ENCODE measurements around the gene ABCA2. TPM values are rescaled to one million over a fixed set of nuclear protein-coding genes. Genes with fewer than 3 reads are reported as not detected.

The ABCA2 gene
- total RNA-seq, 4 donors from 2014 or later: 13.5 to 24.3 (median 19.3) TPM

DNA sequence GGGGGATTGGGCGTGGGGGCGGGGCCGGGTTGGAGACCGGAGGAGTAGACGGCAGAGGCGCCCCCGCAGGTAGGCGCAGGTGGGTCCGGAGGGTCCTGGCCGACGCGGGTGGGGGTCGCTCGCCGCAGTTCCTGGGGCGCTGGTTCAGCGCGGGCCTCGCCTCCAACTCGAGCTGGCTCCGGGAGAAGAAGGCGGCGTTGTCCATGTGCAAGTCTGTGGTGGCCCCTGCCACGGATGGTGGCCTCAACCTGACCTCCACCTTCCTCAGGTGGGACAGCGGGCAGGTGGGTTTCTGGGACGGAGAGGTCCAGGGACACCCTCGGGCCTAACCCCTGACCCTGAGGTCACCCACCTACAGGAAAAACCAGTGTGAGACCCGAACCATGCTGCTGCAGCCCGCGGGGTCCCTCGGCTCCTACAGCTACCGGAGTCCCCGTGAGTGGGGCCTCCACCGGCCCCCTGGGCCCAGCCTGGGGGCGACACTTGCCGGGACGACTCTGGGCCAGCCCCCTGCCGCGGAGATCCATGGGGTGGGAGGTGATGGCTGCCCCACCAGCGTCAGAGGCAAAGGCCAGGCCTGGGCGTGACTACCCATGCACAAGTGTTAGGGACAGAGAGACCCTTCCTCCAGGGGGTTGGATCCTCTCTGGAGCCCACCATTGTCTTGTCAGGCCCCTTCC lies 49.0 kb downstream of the ABCA2 start:
- peaks cover 50% of the 10 kb centered on the region for H3K27me3 ChIP-seq
- no peak overlapping the region for H3K27ac ChIP-seq
- 100% methylated on average over 1 of the region's 41 CpGs; no CpG with 5 or more reads in 1 of the 2 donors for WGBS, 2 donors (ENCODE audit: low coverage in 1 of 2)
- no peak for TF ChIP-seq POLR2A (IDR thresholded peaks at IDR 0.05)
- TF ChIP-seq EP300 (IDR thresholded peaks at IDR 0.05): no peak
- TF ChIP-seq, protein P1, sequence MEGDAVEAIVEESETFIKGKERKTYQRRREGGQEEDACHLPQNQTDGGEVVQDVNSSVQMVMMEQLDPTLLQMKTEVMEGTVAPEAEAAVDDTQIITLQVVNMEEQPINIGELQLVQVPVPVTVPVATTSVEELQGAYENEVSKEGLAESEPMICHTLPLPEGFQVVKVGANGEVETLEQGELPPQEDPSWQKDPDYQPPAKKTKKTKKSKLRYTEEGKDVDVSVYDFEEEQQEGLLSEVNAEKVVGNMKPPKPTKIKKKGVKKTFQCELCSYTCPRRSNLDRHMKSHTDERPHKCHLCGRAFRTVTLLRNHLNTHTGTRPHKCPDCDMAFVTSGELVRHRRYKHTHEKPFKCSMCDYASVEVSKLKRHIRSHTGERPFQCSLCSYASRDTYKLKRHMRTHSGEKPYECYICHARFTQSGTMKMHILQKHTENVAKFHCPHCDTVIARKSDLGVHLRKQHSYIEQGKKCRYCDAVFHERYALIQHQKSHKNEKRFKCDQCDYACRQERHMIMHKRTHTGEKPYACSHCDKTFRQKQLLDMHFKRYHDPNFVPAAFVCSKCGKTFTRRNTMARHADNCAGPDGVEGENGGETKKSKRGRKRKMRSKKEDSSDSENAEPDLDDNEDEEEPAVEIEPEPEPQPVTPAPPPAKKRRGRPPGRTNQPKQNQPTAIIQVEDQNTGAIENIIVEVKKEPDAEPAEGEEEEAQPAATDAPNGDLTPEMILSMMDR (IDR thresholded peaks at IDR 0.05): no peak
- no peak for TF ChIP-seq POLR2AphosphoS5 (IDR thresholded peaks at IDR 0.05)
- no peaks in the 10 kb centered on the region for H3K36me3 ChIP-seq
- no peak overlapping the region for H3K4me3 ChIP-seq
- ATAC-seq: no peak
- H3K9me3 ChIP-seq: no peaks in the 10 kb centered on the region
- peaks cover 0 to 40% (median 7%) of the 10 kb centered on the region in 3 donors for H3K4me1 ChIP-seq

DNA sequence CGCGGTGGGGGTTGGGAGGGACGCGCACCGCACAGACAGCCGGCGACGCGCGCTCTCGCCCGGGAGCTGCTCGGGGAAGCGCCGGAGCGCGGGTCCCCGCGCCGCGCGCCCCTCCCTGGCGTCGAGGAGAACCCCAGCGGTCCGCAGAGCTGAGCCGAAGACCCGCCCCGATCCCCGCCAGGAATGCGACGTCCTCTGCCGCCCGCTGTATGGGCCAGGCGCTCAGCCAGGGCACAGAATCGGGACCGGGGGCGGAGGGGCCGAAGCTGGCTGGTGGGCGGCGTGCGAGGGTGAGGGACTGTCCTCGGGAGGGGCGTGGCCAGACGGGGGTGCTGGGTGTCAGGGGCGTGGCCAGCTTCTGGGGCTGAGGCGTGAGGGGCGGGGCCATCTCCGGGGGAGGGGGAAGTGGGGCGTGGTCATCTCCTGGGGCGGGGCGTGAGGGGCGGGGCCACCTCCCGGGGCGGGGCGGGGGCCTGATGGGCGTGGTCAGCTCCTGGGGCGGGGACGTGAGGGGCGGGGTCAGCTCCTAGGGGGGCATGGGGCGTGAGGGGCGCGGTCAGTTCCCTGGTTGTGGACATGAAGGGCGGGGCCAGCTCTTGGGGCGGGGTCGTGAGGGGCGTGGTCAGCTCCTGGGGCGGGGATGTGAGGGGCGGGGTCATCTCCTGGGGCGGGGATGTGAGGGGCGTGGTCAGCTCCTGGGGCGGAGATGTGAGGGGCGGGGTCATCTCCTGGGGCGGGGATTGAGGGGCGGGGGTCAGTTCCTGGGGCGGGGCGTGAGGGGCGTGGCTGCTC lies 49.8 kb downstream of the ABCA2 start:
- peak; percentile 37 for ATAC-seq
- Histone ChIP-seq H3K27ac (peak overlapping the region in 2 of 4 donors; percentile 54 to 61), H3K27me3 (peaks cover 43% of the 10 kb centered on the region), H3K9me3 (no peaks in the 10 kb centered on the region), H3K4me3 (peak overlapping the region; percentile 27 to 57), H3K4me1 (peaks cover 0 to 40% (median 7%) of the 10 kb centered on the region in 3 donors), H3K36me3 (no peaks in the 10 kb centered on the region)
- TF ChIP-seq, protein P1 (IDR thresholded peaks at IDR 0.05): no peak
- TF ChIP-seq POLR2A (IDR thresholded peaks at IDR 0.05) (no peak), EP300 (IDR thresholded peaks at IDR 0.05) (no peak), POLR2AphosphoS5 (IDR thresholded peaks at IDR 0.05) (no peak)
- no CpG with 5 or more reads among the region's 78 CpGs for WGBS, 2 donors (ENCODE audit: low coverage in 1 of 2)

GRCh38 chr9:136977649-136978072 lies 50.4 kb downstream of the ABCA2 start:
- Histone ChIP-seq H3K9me3 (no peaks in the 10 kb centered on the region), H3K4me3 (peak overlapping the region; percentile 27 to 57), H3K27me3 (peaks cover 36% of the 10 kb centered on the region), H3K4me1 (peaks cover 0 to 40% (median 7%) of the 10 kb centered on the region in 3 donors), H3K36me3 (no peaks in the 10 kb centered on the region), H3K27ac (peak overlapping the region in 2 of 4 donors; percentile 54 to 61)
- no peak for ATAC-seq
- TF ChIP-seq, protein P1 (IDR thresholded peaks at IDR 0.05): no peak
- TF ChIP-seq EP300 (IDR thresholded peaks at IDR 0.05) (no peak), POLR2A (IDR thresholded peaks at IDR 0.05) (no peak), POLR2AphosphoS5 (IDR thresholded peaks at IDR 0.05) (no peak)
- WGBS, 2 donors (ENCODE audit: low coverage in 1 of 2): 20% methylated on average over 3 of the region's 33 CpGs; no CpG with 5 or more reads in 1 of the 2 donors

GRCh38 chr9:136977223-136977622 lies 50.8 kb downstream of the ABCA2 start, which contains the start of gene PTGDS:
Gene PTGDS (plus strand): TSS chr9:136977504. CDS start chr9:136977579, 75 bp downstream.
- Histone ChIP-seq H3K9me3 (no peaks in the 10 kb centered on the region), H3K36me3 (no peaks in the 10 kb centered on the region), H3K4me3 (peak within 1 kb of the TSS; percentile 27 to 57), H3K27ac (peak within 1 kb of the TSS in 2 of 4 donors; percentile 54 to 61), H3K4me1 (peaks cover 0 to 40% (median 7%) of the 10 kb centered on the region in 3 donors), H3K27me3 (peaks cover 32% of the 10 kb centered on the region)
- no peak for ATAC-seq
- TF ChIP-seq EP300 (IDR thresholded peaks at IDR 0.05): no peak
- TF ChIP-seq, protein P1 (IDR thresholded peaks at IDR 0.05): no peak
- no peak for TF ChIP-seq POLR2A (IDR thresholded peaks at IDR 0.05)
- no peak for TF ChIP-seq POLR2AphosphoS5 (IDR thresholded peaks at IDR 0.05)
- WGBS, 2 donors (ENCODE audit: low coverage in 1 of 2): no CpG with 5 or more reads among the region's 10 CpGs
